Esophagus squamous epithelium (tissue), 4 donors: ENCODE results near the gene NAXE.

Source experiments
- POLR2A ChIP-seq, 4 donors: fragments of 450-650 bp; IDR thresholded peaks; one replicate each; pipeline ENCODE4 v1.6.1; 2017; ENCODE audit warnings: antibody characterized with exemption in 4 of 4, mild to moderate bottlenecking in 4 of 4, moderate library complexity in 3 of 4
- TF ChIP-seq, protein P1 (sequence below), 6 experiments: fragments of 450-650 bp in 4 of 6; fragments of 200-600 bp in 2 of 6; sonication (generic) in 2 of 6; IDR thresholded peaks; one replicate each; pipeline ENCODE4 v1.5.1; 2016 to 2019; ENCODE audit warnings: antibody characterized with exemption in 6 of 6, mild to moderate bottlenecking in 4 of 6, moderate library complexity in 4 of 6

DNA sequence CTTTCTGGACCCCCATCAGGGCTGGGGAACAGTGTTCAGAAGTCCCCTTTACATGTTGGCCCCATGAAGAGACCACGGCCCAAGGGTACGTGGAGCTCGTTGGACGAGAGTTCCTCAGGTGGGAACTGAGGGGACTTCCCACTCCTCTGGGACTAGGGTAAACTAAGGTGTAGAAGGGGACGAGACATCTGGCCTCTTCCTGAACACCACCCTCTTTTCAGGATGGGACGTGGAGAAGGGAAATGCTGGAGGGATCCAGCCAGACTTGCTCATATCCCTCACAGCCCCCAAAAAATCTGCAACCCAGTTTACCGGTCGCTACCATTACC lies 2.0 kb downstream of the NAXE start:
- TF ChIP-seq, protein P1, sequence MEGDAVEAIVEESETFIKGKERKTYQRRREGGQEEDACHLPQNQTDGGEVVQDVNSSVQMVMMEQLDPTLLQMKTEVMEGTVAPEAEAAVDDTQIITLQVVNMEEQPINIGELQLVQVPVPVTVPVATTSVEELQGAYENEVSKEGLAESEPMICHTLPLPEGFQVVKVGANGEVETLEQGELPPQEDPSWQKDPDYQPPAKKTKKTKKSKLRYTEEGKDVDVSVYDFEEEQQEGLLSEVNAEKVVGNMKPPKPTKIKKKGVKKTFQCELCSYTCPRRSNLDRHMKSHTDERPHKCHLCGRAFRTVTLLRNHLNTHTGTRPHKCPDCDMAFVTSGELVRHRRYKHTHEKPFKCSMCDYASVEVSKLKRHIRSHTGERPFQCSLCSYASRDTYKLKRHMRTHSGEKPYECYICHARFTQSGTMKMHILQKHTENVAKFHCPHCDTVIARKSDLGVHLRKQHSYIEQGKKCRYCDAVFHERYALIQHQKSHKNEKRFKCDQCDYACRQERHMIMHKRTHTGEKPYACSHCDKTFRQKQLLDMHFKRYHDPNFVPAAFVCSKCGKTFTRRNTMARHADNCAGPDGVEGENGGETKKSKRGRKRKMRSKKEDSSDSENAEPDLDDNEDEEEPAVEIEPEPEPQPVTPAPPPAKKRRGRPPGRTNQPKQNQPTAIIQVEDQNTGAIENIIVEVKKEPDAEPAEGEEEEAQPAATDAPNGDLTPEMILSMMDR (IDR thresholded peaks at IDR 0.05) = no peak
- TF ChIP-seq POLR2A (IDR thresholded peaks at IDR 0.05) = no peak
